Upper lobe of right lung (tissue), 1 donor: Measurements from ENCODE around the gene TRPV4. TPM values are rescaled to one million over a fixed set of nuclear protein-coding genes. Genes with fewer than 3 reads are reported as not detected.

Source experiments
- ATAC-seq: fragments of 200-7000 bp; cut with Tn5 transposase; one replicate; pipeline ENCODE4 v1.9.1; 2020; ENCODE audit warnings: mild to moderate bottlenecking, moderate library complexity
- DNase-seq: peaks from one replicate; pipeline ENCODE4 v3.0.0-alpha.2; 2020
- H3K27ac ChIP-seq: fragments of 200-600 bp; one replicate; pipeline ENCODE4 v1.8.0; 2022
- H3K27me3 ChIP-seq: fragments of 200-600 bp; one replicate; pipeline ENCODE4 v1.8.0; 2022; ENCODE audit warnings: mild to moderate bottlenecking
- H3K36me3 ChIP-seq: fragments of 200-600 bp; one replicate; pipeline ENCODE4 v1.8.0; 2022
- H3K4me1 ChIP-seq: fragments of 200-600 bp; one replicate; pipeline ENCODE4 v1.8.0; 2022
- H3K4me3 ChIP-seq: fragments of 200-600 bp; one replicate; pipeline ENCODE4 v1.8.0; 2022; ENCODE audit warnings: mild to moderate bottlenecking
- H3K9me3 ChIP-seq: fragments of 200-600 bp; one replicate; pipeline ENCODE4 v1.8.0; 2022
- CTCF ChIP-seq: fragments of 200-600 bp; IDR thresholded peaks from one replicate; pipeline ENCODE4 v1.8.0; 2022; ENCODE audit warnings: antibody characterized with exemption
- intact Hi-C: fragments of 100-400 bp; cut with DNase I; formaldehyde crosslinking; loops from one replicate; pipeline ENCODE4 v1.11.0; 2022
- total RNA-seq: library from RNA; stranded (reverse); fragmentation: NEBNext Ultra II Directional; extraction: Animal tissue kit (Norgen Biotek cat#: 25700); gene quantifications from one replicate; pipeline ENCODE4 v1.2.1, GENCODE V29; 2021
- donor health status: DM: no; HTN: yes; CAD: no; lungs with severe emphysema.

TRPV4 gene
- total RNA-seq, 1 donor from 2014 or later = 4.5 TPM

GRCh38 chr12:109753959-109754358 lies 79.2 kb downstream of the TRPV4 start:
- Histone ChIP-seq H3K27me3 (no peaks in the 10 kb centered on the region), H3K36me3 (no peaks in the 10 kb centered on the region), H3K27ac (no peak overlapping the region), H3K4me3 (no peak overlapping the region), H3K9me3 (peaks cover 7% of the 10 kb centered on the region), H3K4me1 (no peaks in the 10 kb centered on the region)
- DNase-seq (no peak), ATAC-seq (no peak)
- intact Hi-C loops = no loop called here
- no peak for TF ChIP-seq CTCF

- no peaks in the 10 kb centered on the region for H3K4me1 ChIP-seq
- H3K4me3 ChIP-seq = no peak overlapping the region
- H3K9me3 ChIP-seq = peaks cover 7% of the 10 kb centered on the region
- no peak overlapping the region for H3K27ac ChIP-seq
- DNase-seq (peak; percentile 30), ATAC-seq (no peak)
- intact Hi-C loops = no loop called here
- H3K36me3 ChIP-seq = no peaks in the 10 kb centered on the region
- TF ChIP-seq CTCF = no peak
- no peaks in the 10 kb centered on the region for H3K27me3 ChIP-seq
Measured at GRCh38 chr12:109753054-109753401, 80.2 kb downstream of the TRPV4 start.

- peak; percentile 20 for DNase-seq
- ATAC-seq = peak; percentile 60
- intact Hi-C loops = no loop called here
Measured at GRCh38 chr12:109752117-109753053, 80.8 kb downstream of the TRPV4 start.

GRCh38 chr12:109744986-109745942 lies 87.9 kb downstream of the TRPV4 start:
- no peak for TF ChIP-seq CTCF
- Histone ChIP-seq H3K9me3 (no peaks in the 10 kb centered on the region), H3K27me3 (no peaks in the 10 kb centered on the region), H3K36me3 (no peaks in the 10 kb centered on the region), H3K4me3 (no peak overlapping the region), H3K4me1 (no peaks in the 10 kb centered on the region), H3K27ac (no peak overlapping the region)
- intact Hi-C loops = no loop called here
- DNase-seq (peak; percentile 6), ATAC-seq (no peak)

More at GRCh38 chr12:109752117-109753053, 80.8 kb downstream of the TRPV4 start:
- Histone ChIP-seq H3K4me3 (no peak overlapping the region), H3K27me3 (no peaks in the 10 kb centered on the region), H3K36me3 (no peaks in the 10 kb centered on the region), H3K4me1 (no peaks in the 10 kb centered on the region), H3K27ac (no peak overlapping the region), H3K9me3 (peaks cover 7% of the 10 kb centered on the region)
- no peak for TF ChIP-seq CTCF

GRCh38 chr12:109744026-109744425 lies 89.2 kb downstream of the TRPV4 start:
- intact Hi-C loops = no loop called here
- no peak for ATAC-seq
- no peak overlapping the region for H3K27ac ChIP-seq

More at GRCh38 chr12:109744026-109744425, 89.2 kb downstream of the TRPV4 start:
- DNase-seq = peak; percentile 51
- Histone ChIP-seq H3K27me3 (no peaks in the 10 kb centered on the region), H3K4me1 (no peaks in the 10 kb centered on the region), H3K9me3 (no peaks in the 10 kb centered on the region), H3K4me3 (no peak overlapping the region), H3K36me3 (no peaks in the 10 kb centered on the region)
- no peak for TF ChIP-seq CTCF
